HuH-7 (cell line): Measurements from ENCODE around the gene STK32C.
"Not testable (repeated sequence)": the region's sequence is repeated elsewhere in the genome, so short reads cannot be mapped to it uniquely, and the experiment has no call there.

ENCODE experiments used
- DNase-seq: peaks from one replicate; pipeline ENCODE4 v3.0.0; 2011; ENCODE audit warnings: low spot score

The STK32C gene

GRCh38 chr10:132167041-132167674 is 140.6 kb downstream of the STK32C start:
- no peak for DNase-seq

DNA sequence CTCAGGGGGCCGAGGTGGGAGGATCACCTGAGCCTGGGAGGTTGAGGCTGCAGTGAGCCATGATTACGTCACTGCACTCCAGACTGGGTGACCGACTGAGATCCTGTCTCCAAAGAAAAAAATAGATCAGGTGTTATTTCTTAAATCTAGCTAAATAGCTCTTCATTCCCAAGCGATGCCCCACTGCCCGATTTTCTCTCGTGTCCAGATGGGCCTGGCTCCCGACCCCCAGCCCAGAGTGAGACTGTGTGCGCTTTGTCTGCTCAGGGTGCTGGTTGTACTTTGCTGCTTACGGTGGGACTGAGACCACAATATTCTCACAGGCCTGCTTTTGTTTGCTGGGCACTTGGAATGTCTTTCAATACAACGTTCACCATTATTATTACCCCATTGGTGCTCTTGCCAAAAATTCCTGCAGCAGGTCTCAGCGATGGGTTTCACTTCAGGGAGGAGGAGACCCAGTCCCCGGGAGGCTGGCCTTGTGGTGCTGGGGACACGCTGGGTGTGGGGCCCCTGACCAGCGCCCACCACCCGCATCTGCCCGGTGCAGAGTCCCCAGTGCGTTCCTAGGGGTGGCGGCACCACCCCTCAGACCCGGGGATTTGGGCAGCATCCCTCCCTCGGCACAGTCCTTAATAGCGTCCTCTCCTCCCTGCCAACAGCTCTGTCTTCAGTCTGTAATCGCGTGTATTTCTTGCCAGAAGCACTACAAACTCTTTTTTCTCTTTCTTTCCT is 141.4 kb downstream of the STK32C start:
- no peak for DNase-seq

- DNase-seq: no peak
Observed at GRCh38 chr10:132165416-132165980, 142.3 kb downstream of the STK32C start.

DNA sequence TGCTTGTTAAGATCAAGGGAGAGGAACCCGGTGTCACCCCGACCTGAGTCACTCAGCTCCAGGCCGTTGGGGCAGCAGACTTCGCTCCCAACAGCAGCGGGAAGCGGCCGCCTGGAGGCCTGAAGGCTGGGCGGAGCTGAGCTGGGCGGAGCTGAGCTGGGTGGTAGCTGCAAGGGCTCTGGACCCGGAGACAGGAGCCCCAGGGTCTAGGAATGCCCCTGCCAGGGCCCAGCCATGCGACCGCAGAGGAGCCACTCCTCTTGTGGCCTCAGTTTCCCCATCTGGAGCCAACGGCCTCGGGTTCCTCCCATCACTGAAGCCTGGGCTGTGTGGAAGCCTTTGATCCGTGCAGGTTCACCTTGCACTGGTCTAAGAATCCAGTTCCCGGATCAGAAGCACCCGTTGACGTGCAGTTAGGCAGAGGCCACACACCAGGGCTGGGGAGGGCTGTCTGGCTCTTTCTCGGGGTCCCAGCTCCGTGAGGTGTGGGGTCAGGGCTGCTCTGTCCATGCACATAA is 142.9 kb downstream of the STK32C start:
- DNase-seq: peak; percentile 80

DNA sequence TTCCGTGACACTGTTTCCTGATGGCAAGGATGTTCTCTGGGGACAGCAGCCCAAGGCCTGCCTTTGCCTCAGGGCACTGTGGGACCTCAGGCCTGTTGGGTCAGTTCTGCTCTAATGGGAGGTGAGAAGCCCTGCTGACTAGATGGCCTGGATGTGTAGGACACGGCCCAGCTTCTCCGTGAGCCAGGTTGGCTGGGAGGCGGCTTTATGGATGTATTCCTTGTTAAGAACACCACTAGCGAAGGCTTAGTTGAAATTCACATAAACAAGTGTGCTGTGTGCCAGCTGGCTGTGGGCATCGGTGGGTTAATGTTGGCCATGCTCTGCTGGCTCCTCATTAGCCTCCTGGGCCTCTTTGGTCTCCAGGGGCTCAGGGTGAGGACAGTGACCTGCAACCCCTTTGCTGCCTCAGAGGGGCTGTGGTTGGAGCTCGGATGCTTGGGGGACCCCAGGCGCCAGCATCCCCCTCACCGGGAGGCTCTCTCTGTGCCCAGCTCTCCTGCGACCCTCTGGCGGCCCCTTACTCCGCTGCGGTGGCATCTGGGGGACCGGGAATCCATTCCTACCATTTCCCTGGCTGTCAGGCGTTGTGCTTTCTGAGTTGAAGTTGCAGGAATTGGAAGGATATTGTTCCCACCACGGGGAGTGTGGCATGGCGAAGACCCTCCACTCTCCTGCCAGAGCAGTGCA is 143.8 kb downstream of the STK32C start:
- DNase-seq: no peak

GRCh38 chr10:132163278-132163765 is 144.4 kb downstream of the STK32C start:
- peak; percentile 64 for DNase-seq

GRCh38 chr10:132162590-132163277 is 145.0 kb downstream of the STK32C start:
- no peak for DNase-seq

GRCh38 chr10:132162021-132162531 is 145.7 kb downstream of the STK32C start:
- DNase-seq: no peak

DNA sequence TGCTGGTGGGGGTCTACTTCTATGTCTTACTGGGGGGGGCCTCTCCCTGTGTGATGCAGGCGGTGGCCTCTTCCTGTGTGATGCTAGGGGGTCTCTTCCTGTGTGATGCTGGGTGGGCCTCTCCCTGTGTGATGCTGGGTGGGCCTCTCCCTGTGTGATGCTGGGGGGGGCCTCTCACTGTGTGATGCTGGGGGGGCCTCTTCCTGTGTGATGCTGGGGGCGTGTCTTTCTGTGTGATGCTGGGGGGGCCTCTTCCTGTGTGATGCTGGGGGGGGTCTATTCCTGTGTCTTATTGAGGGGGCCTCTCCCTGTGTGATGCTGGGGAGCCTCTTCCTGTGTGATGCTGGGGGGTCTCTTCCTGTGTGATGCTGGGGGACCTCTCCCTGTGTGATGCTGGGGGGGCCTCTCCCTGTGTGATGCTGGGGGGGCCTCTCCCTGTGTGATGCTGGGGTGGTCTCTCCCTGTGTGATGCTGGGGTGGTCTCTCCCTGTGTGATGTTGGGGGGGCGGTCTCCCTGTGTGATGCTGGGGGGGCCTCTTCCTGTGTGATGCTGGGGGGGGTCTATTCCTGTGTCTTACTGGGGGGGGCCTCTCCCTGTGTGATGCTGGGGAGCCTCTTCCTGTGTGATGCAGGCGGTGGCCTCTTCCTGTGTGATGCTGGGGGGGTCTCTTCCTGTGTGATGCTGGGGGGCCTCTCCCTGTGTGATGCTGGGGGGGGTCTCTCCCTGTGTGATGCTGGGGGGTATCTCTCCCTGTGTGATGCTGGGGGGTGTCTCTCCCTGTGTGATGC is 146.7 kb downstream of the STK32C start:
- DNase-seq: not testable (repeated sequence)

- not testable (repeated sequence) for DNase-seq
Observed at GRCh38 chr10:132160231-132160630, 147.5 kb downstream of the STK32C start.

DNA sequence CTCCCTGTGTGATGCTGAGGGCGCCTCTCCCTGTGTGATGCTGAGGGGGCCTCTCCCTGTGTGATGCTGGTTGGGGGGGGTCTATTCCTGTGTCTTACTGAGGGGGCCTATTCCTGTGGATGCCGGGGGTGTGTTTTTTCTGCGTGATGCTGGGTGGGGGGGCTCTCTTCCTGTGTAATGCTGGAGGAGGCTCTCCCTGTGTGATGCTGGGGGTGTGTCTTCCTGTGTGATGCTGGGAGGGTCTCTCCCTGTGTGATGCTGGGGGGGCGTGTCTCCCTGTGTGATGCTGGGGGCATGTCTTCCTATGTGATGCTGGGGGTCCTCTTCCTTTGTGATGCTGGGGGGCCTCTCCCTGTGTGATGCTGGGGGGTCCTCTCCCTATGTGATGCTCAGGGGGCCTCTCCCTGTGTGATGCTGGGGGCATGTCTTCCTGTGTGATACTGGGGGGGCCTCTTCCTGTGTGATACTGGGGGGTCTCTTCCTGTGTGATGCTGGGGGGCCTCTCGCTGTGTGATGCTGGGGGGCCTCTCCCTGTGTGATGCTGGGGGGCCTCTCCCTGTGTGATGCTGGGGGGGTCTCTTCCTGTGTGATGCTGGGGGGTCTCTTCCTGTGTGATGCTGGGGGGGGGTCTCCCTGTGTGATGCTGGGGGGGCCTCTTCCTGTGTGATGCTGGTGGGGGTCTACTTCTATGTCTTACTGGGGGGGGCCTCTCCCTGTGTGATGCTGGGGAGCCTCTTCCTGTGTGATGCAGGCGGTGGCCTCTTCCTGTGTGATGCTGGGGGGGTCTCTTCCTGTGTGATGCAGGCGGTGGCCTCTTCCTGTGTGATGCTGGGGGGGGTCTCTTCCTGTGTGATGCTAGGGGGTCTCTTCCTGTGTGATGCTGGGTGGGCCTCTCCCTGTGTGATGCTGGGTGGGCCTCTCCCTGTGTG is 148.2 kb downstream of the STK32C start:
- DNase-seq: not testable (repeated sequence)

GRCh38 chr10:132158823-132159222 is 148.9 kb downstream of the STK32C start:
- DNase-seq: no peak

DNA sequence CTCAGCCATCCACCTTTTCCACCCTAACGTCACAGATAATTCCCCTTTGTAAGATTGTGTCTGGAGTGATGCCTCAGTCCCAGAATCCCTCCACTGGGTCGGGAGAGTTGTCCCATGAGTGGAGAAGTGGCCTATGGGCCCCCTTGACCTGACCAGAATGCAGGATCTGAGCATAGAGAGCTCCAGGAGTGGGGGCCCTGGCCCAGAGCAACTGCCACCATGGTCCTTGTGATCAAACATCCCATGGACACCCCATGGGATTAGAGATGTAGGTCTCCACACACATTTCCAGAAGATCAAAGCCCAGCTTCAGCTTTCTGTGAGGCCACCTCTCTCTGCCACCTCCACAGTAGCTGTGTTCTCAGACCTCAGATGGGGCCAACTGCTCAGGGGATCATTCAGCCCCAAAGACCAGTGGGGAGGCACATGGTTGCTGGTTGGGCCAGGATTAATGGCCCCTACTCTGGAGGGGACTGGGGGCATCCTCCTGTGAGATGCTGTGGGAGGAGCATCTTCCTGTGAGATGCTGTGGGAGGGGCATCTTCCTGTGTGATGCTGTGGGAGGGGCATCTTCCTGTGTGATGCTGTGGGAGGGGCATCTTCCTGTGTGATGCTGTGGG is 149.5 kb downstream of the STK32C start:
- no peak for DNase-seq
